Lower lobe of right lung (tissue), 2 donors: Measurements from ENCODE around the gene CACNA1H. TPM values are rescaled to one million over a fixed set of nuclear protein-coding genes. Genes with fewer than 3 reads are reported as not detected.

Experiments used
- ATAC-seq, 2 donors: fragments of 200-7000 bp; cut with Tn5 transposase; one replicate each; pipeline ENCODE4 v1.9.1; 2020 to 2022; ENCODE audit warnings: mild to moderate bottlenecking in 2 of 2, moderate library complexity in 2 of 2
- DNase-seq: peaks from one replicate; pipeline ENCODE4 v3.0.0-alpha.2; 2020
- H3K27ac ChIP-seq: fragments of 200-600 bp; one replicate; pipeline ENCODE4 v1.8.0; 2022
- H3K27me3 ChIP-seq: fragments of 200-600 bp; one replicate; pipeline ENCODE4 v1.8.0; 2022; ENCODE audit warnings: low read depth
- H3K36me3 ChIP-seq: fragments of 200-600 bp; one replicate; pipeline ENCODE4 v1.8.0; 2022; ENCODE audit warnings: mild to moderate bottlenecking
- H3K4me1 ChIP-seq: fragments of 200-600 bp; one replicate; pipeline ENCODE4 v1.8.0; 2022
- H3K4me3 ChIP-seq: fragments of 200-600 bp; one replicate; pipeline ENCODE4 v1.8.0; 2022; ENCODE audit warnings: mild to moderate bottlenecking
- H3K9me3 ChIP-seq: fragments of 200-600 bp; one replicate; pipeline ENCODE4 v1.8.0; 2022
- intact Hi-C: fragments of 100-400 bp; cut with DNase I; formaldehyde crosslinking; loops from one replicate; pipeline ENCODE4 v1.11.0; 2022
- total RNA-seq: library from RNA; stranded (reverse); fragmentation: NEBNext Ultra II Directional; extraction: Animal tissue kit (Norgen Biotek cat#: 25700); gene quantifications from one replicate; pipeline ENCODE4 v1.2.1, GENCODE V29; 2021
- TF ChIP-seq, protein P1 (sequence below): fragments of 200-600 bp; IDR thresholded peaks from one replicate; pipeline ENCODE4 v1.8.0; 2022; ENCODE audit warnings: antibody characterized with exemption, mild to moderate bottlenecking
- donor health status: DM: no; HTN: yes; CAD: no; lungs with severe emphysema.

CACNA1H gene
- total RNA-seq, 1 donor from 2014 or later, result 8.4 TPM

DNA sequence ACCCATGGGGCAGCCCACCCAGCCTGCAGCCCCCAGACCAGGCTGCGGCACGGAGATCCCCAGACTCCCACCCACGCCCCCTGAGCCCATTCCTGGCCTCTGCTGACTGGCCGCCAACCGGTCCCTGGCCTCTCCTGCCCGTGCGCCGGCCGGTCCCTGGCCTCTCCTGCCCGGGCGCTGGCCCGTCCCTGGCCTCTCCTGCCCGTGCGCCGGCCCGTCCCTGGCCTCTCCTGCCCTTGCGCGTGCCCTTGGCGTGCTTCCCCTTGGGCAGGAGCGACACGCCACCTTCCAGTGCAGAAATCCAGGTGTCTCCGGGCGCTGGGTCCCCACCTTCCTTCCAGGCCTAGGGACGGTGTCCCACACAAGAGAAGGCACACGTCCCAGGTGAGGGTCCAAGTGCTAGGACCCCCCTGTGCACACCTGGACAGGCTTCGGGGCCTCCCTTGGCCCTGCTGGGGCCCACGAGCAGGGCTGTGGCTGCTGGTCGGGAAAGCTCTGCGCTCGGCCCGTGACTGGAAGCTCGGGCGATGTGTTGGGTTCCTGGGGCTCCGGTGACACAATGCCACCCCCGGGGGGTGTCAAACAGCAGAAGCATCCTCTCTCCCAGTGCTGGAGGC is 21.4 kb upstream of the CACNA1H start:
- H3K27me3 ChIP-seq, result peaks cover 20% of the 10 kb centered on the region
- DNase-seq (no peak), ATAC-seq (no peak)
- no peaks in the 10 kb centered on the region for H3K4me1 ChIP-seq
- H3K4me3 ChIP-seq, result no peak overlapping the region
- no peaks in the 10 kb centered on the region for H3K9me3 ChIP-seq
- no peaks in the 10 kb centered on the region for H3K36me3 ChIP-seq
- H3K27ac ChIP-seq, result no peak overlapping the region
- intact Hi-C loops, result no loop called here
- TF ChIP-seq, protein P1, sequence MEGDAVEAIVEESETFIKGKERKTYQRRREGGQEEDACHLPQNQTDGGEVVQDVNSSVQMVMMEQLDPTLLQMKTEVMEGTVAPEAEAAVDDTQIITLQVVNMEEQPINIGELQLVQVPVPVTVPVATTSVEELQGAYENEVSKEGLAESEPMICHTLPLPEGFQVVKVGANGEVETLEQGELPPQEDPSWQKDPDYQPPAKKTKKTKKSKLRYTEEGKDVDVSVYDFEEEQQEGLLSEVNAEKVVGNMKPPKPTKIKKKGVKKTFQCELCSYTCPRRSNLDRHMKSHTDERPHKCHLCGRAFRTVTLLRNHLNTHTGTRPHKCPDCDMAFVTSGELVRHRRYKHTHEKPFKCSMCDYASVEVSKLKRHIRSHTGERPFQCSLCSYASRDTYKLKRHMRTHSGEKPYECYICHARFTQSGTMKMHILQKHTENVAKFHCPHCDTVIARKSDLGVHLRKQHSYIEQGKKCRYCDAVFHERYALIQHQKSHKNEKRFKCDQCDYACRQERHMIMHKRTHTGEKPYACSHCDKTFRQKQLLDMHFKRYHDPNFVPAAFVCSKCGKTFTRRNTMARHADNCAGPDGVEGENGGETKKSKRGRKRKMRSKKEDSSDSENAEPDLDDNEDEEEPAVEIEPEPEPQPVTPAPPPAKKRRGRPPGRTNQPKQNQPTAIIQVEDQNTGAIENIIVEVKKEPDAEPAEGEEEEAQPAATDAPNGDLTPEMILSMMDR, result no peak

DNA sequence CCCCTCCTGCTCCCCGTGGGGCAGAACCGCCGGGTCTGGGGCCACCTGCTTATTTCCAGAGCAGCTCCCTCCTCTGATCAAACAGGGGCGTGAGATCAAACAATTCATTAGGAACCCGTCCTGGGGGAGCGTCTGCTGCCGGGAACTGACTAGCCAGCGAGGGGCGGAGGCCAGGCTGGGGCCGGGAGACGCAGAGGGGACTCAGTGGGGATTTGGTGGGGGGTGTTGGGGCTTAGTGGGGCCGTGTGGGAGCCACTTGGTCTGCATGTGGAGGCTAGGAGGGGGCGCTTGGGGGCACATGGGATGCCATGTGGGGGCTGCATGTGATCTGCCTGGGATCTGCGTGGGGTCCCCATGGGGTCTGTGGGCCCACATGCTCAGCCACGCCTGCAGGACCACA is 20.5 kb upstream of the CACNA1H start:
- H3K4me1 ChIP-seq, result no peaks in the 10 kb centered on the region
- TF ChIP-seq, protein P1, result no peak
- intact Hi-C loops, result no loop called here
- no peak overlapping the region for H3K4me3 ChIP-seq
- no peak for DNase-seq
- H3K36me3 ChIP-seq, result no peaks in the 10 kb centered on the region
- H3K27ac ChIP-seq, result no peak overlapping the region
- H3K27me3 ChIP-seq, result peaks cover 20% of the 10 kb centered on the region
- H3K9me3 ChIP-seq, result no peaks in the 10 kb centered on the region
- no peak for ATAC-seq

DNA sequence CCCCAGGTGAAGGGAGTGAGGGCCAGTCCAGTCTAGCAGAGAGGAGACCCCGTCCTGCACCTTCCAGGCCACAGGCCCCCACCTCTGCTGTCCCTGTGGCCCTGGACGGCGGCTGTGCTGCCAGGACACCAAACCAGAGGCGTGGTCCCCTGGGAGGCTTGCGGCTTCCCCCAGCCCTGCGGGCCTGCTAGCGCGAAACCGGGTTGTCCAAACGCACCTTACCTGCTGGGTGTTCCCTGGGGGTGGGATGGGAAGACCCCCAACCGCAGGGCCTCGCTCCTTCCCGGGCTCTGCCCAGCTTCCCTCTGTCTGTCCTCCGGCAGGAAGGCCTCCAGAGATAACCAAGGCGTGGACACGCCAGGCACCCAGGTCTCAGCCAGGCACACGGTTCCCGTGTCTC is 19.6 kb upstream of the CACNA1H start:
- DNase-seq (no peak), ATAC-seq (no peak)
- H3K27ac ChIP-seq, result no peak overlapping the region
- H3K4me3 ChIP-seq, result no peak overlapping the region
- intact Hi-C loops, result no loop called here
- no peaks in the 10 kb centered on the region for H3K36me3 ChIP-seq
- no peaks in the 10 kb centered on the region for H3K4me1 ChIP-seq
- no peaks in the 10 kb centered on the region for H3K9me3 ChIP-seq
- H3K27me3 ChIP-seq, result peaks cover 20% of the 10 kb centered on the region
- TF ChIP-seq, protein P1, result no peak

DNA sequence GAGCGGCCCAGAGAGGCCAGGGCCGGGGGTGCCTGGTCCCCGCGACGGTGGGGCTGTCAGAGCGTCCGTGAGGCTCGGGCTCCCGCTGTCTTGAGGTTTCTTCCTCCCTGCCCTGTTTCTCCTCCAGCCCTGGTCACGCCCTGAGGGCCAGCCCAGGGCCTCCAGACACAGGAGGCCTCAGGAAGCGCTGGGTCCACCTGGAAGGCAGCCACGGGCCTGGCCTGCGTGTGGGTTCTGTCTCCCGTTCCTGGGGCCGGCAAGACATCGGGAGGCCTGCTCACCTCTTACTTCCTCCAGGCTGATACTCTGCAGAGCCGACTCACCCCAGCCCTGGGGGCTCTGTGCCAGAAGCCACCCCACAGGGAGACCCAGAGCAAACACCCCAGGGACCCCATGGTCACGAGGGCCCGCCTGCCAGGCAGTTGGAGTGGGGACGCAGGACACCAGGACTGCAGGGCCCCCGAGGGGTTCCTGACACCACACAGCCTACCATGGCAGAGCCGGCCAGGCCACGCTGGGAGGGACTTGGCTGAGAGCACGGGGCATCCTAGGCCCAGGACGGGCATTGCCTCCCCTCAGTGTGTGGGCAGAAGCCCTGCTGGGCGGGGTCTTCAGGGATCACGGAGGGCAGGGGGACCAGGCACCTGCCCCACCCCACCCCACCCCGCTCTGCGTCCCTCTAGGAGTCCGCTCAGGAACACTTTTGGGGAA is 18.9 kb upstream of the CACNA1H start:
- H3K27me3 ChIP-seq, result peaks cover 20% of the 10 kb centered on the region
- no peak overlapping the region for H3K27ac ChIP-seq
- intact Hi-C loops, result no loop called here
- H3K36me3 ChIP-seq, result no peaks in the 10 kb centered on the region
- no peaks in the 10 kb centered on the region for H3K9me3 ChIP-seq
- H3K4me3 ChIP-seq, result no peak overlapping the region
- DNase-seq (no peak), ATAC-seq (no peak)
- H3K4me1 ChIP-seq, result no peaks in the 10 kb centered on the region
- TF ChIP-seq, protein P1, result no peak

DNA sequence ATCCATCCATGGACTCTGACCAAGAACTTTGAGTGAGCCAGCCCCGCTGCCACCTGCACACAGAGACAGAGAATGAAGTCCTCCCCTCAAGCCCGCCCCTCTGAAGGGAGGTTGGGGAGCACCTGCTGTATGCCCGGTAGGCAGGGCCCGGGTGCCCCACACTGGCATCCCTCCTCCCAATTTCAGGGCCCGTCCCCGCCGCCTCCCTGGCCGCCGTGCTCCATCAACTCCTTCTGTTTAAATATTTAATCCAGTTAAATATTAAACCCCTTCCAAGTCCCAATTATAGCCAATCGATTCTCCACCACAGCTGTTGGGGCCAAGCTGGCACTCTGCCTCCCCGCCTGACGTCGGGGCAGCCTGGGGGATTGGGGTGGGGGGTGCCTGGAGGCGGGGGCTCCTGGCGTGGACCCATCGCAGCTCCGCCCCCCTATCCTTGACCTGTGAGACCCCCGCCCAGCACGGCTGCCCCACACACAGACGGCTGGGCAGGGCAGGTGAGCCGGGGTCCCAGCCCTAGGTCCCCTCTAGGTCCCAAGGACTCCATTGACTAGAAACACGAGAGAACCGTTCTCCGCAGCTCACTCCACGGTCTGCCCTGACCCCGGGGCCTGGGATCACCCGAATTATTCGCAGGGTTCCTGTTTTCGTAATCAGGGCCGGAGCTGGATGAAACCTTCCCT is 18.0 kb upstream of the CACNA1H start:
- TF ChIP-seq, protein P1, result no peak
- intact Hi-C loops, result no loop called here

More for the DNA sequence above, 18.0 kb upstream of the CACNA1H start:
- Histone ChIP-seq H3K4me3 (no peak overlapping the region), H3K27me3 (peaks cover 20% of the 10 kb centered on the region), H3K9me3 (no peaks in the 10 kb centered on the region), H3K4me1 (no peaks in the 10 kb centered on the region), H3K27ac (no peak overlapping the region), H3K36me3 (no peaks in the 10 kb centered on the region)
- ATAC-seq (peak in 1 of 2 donors; percentile 13), DNase-seq (no peak)
